SK-N-MC (cell line): Measurements from ENCODE around the gene UPF3B.
"Not testable (repeated sequence)": the region's sequence is repeated elsewhere in the genome, so short reads cannot be mapped to it uniquely, and the experiment has no call there.

ENCODE experiments used
- DNase-seq: peaks from one replicate; pipeline ENCODE4 v3.0.0-alpha.2; 2011; ENCODE audit warnings: low read depth, low spot score
- H3K27ac ChIP-seq: fragments of 200-600 bp; sonication (generic); 2 replicates; pipeline ENCODE4 v1.5.1; 2016; ENCODE audit warnings: mixed run types
- H3K36me3 ChIP-seq: fragments of 200-600 bp; sonication (generic); 2 replicates; pipeline ENCODE4 v1.6.1; 2017; ENCODE audit warnings: antibody characterized with exemption, low read length, mixed read lengths; ENCODE audit not compliant: insufficient read depth
- H3K4me3 ChIP-seq: fragments of 200-600 bp; sonication (generic); 2 replicates; pipeline ENCODE4 v1.5.1; 2016
- H3K9ac ChIP-seq: fragments of 200-600 bp; sonication (generic); 2 replicates; pipeline ENCODE4 v1.8.0; 2017; ENCODE audit warnings: mixed run types, mixed read lengths; ENCODE audit not compliant: insufficient read length
- H3K9me3 ChIP-seq: fragments of 200-600 bp; sonication (generic); 2 replicates; pipeline ENCODE4 v1.6.1; 2017; ENCODE audit warnings: low read depth, mild to moderate bottlenecking, antibody characterized with exemption, low read length, moderate library complexity, mixed read lengths
- EZH2 ChIP-seq: fragments of 200-600 bp; sonication (generic); IDR thresholded peaks from one replicate; pipeline ENCODE4 v1.6.1; 2017; ENCODE audit warnings: antibody characterized with exemption
- FOXP2 ChIP-seq: optimal IDR thresholded peaks from 2 replicates; pipeline ENCODE3; 2011; ENCODE audit warnings: mild to moderate bottlenecking, moderate library complexity; ENCODE audit not compliant: insufficient read depth; ENCODE audit errors: extremely low read length, control extremely low read depth
- POLR2AphosphoS5 ChIP-seq: IDR thresholded peaks from 2 replicates; pipeline ENCODE4 v1.6.1; 2012; ENCODE audit warnings: mild to moderate bottlenecking, low read depth, low read length, borderline replicate concordance

UPF3B gene

GRCh38 chrX:119852382-119853353, at the start of gene UPF3B:
UPF3B (minus strand) TSS chrX:119852963; CDS start chrX:119852928, 35 bp downstream.
- peak within 1 kb of the TSS; percentile 97 for H3K9ac ChIP-seq
- peaks cover 20% of the 10 kb centered on the region for H3K36me3 ChIP-seq
- TF ChIP-seq POLR2AphosphoS5 (peak; percentile 83), EZH2 (no peak), FOXP2 (no peak)
- H3K9me3 ChIP-seq: no peaks in the 10 kb centered on the region
- H3K4me3 ChIP-seq: peak within 1 kb of the TSS; percentile 90
- DNase-seq: peak; percentile 78
- peak within 1 kb of the TSS; percentile 64; the same call in 1 of the 2 replicates for H3K27ac ChIP-seq

DNA sequence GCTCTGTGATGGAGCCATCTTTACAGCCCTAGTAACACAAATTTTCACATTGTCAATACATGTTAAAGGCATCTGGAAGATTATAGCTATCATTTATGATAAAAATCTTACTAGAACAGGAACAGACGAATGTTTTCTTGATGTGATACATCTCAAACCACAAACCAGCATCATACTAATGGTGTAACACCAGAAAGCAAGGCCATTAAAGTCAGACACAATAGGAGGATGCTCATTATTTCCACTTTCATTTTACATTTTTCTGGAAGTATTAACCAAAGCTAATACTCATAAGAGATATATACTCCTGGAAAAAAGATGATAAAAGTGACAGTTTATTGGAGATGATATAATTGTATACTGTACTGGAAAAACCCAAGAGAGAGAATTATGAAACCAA, 48.2 kb upstream of the UPF3B start:
- no peak overlapping the region for H3K9ac ChIP-seq

GRCh38 chrX:119899125-119899524, 46.4 kb upstream of the UPF3B start:
- no peak overlapping the region for H3K4me3 ChIP-seq
- no peak for DNase-seq
- H3K27ac ChIP-seq: no peak overlapping the region
- no peak overlapping the region for H3K9ac ChIP-seq
- TF ChIP-seq POLR2AphosphoS5: no peak
- TF ChIP-seq FOXP2: no peak
- no peak for TF ChIP-seq EZH2
- H3K9me3 ChIP-seq: no peaks in the 10 kb centered on the region
- no peaks in the 10 kb centered on the region for H3K36me3 ChIP-seq

More for the DNA sequence above, 48.2 kb upstream of the UPF3B start:
- Histone ChIP-seq H3K9me3 (no peaks in the 10 kb centered on the region), H3K27ac (no peak overlapping the region), H3K4me3 (no peak overlapping the region), H3K36me3 (no peaks in the 10 kb centered on the region)
- no peak for DNase-seq
- TF ChIP-seq FOXP2: no peak
- no peak for TF ChIP-seq EZH2
- TF ChIP-seq POLR2AphosphoS5: no peak

GRCh38 chrX:119895843-119896326, 43.1 kb upstream of the UPF3B start, which contains the start of gene AKAP14:
AKAP14 (plus strand) TSS chrX:119895893; CDS start chrX:119903224, 7,331 bp downstream.
- Histone ChIP-seq H3K27ac (no peak within 1 kb of the TSS), H3K4me3 (no peak within 1 kb of the TSS), H3K9ac (no peak within 1 kb of the TSS), H3K9me3 (no peaks in the 10 kb centered on the region), H3K36me3 (no peaks in the 10 kb centered on the region)
- DNase-seq: no peak
- TF ChIP-seq FOXP2: no peak
- no peak for TF ChIP-seq POLR2AphosphoS5
- no peak for TF ChIP-seq EZH2

- not testable (repeated sequence) for H3K4me3 ChIP-seq, H3K9me3 ChIP-seq, H3K27ac ChIP-seq, H3K9ac ChIP-seq, DNase-seq, H3K36me3 ChIP-seq
These were observed 39.4 kb upstream of the UPF3B start for GRCh38 chrX:119891961-119892692.

GRCh38 chrX:119890626-119891025, 37.9 kb upstream of the UPF3B start:
- H3K4me3 ChIP-seq, H3K36me3 ChIP-seq, H3K9me3 ChIP-seq, DNase-seq, H3K27ac ChIP-seq, H3K9ac ChIP-seq: not testable (repeated sequence)

DNA sequence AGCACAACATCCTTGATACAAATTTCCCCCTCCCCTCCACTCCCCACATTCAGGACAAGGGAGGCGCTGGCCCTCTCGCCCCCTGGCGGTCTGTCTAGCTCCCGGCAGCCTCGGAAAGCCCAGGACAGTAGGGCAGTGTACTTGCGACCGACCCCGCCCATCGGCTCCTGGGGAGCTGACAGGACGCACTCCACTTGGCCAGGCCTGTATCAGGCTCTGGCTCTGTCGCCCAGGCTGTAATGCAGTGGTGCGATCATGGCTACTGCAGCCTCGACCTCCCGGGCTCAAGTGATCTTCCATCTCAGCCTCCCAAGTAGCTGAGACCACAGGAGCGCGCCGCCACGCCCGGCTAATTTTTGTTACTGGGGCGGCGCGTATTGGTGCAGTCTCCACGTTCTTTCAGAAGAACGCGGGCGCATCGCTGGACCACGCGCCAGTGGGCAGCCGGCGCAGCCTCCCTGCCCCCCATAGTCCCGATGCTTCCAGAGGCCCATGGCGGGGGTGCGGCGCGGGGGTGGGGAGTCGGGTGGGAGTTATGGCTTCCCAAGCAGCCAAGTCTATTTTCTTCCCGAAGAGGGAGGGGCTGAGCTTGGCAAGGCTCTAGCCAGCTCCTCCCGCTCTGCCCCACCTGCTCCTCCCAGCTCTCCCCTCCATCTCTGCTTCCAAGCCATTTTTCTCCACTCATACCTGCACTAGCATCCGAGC, 35.1 kb upstream of the UPF3B start:
- H3K4me3 ChIP-seq: no peak overlapping the region
- H3K9me3 ChIP-seq: no peaks in the 10 kb centered on the region
- no peak for DNase-seq
- no peak overlapping the region for H3K27ac ChIP-seq
- no peaks in the 10 kb centered on the region for H3K36me3 ChIP-seq
- no peak overlapping the region for H3K9ac ChIP-seq
- TF ChIP-seq EZH2 (no peak), POLR2AphosphoS5 (no peak), FOXP2 (no peak)

GRCh38 chrX:119885554-119886428, 33.0 kb upstream of the UPF3B start:
- Histone ChIP-seq H3K9ac (no peak overlapping the region), H3K4me3 (no peak overlapping the region), H3K27ac (no peak overlapping the region), H3K9me3 (no peaks in the 10 kb centered on the region), H3K36me3 (no peaks in the 10 kb centered on the region)
- TF ChIP-seq POLR2AphosphoS5 (no peak), EZH2 (no peak), FOXP2 (no peak)
- no peak for DNase-seq
